Measurements from ENCODE around the gene DAB1.
"Not testable (repeated sequence)": the region's sequence is repeated elsewhere in the genome, so short reads cannot be mapped to it uniquely, and the experiment has no call there.

Gene DAB1

GRCh38 chr1:57362480-57362879 is 61.4 kb downstream of the DAB1 start:
- DNase-seq (ENCODE audit: low read depth in 1 of 2, low spot score in 1 of 2), result no peak

- DNase-seq (ENCODE audit: low read depth in 1 of 2, low spot score in 1 of 2), result no peak
Measured at GRCh38 chr1:57361516-57361915, 62.3 kb downstream of the DAB1 start.

GRCh38 chr1:57360846-57361407 is 62.9 kb downstream of the DAB1 start:
- DNase-seq (ENCODE audit: low read depth in 1 of 2, low spot score in 1 of 2), result no peak

- DNase-seq (ENCODE audit: low read depth in 1 of 2, low spot score in 1 of 2), result no peak
Measured at GRCh38 chr1:57357462-57357861, 66.4 kb downstream of the DAB1 start.

- no peak for DNase-seq (ENCODE audit: low read depth in 1 of 2, low spot score in 1 of 2)
Measured at GRCh38 chr1:57353654-57354053, 70.2 kb downstream of the DAB1 start.

- no peak for DNase-seq (ENCODE audit: low read depth in 1 of 2, low spot score in 1 of 2)
Measured at GRCh38 chr1:57350610-57351009, 73.2 kb downstream of the DAB1 start.

- no peak for DNase-seq (ENCODE audit: low read depth in 1 of 2, low spot score in 1 of 2)
Measured at GRCh38 chr1:57348921-57349320, 74.9 kb downstream of the DAB1 start.

GRCh38 chr1:57345916-57346315 is 77.9 kb downstream of the DAB1 start:
- DNase-seq (ENCODE audit: low read depth in 1 of 2, low spot score in 1 of 2), result no peak

- DNase-seq (ENCODE audit: low read depth in 1 of 2, low spot score in 1 of 2), result no peak
Measured at GRCh38 chr1:57344265-57344664, 79.6 kb downstream of the DAB1 start.

GRCh38 chr1:57343298-57343915 is 80.5 kb downstream of the DAB1 start:
- DNase-seq (ENCODE audit: low read depth in 1 of 2, low spot score in 1 of 2), result not testable (repeated sequence)

- DNase-seq (ENCODE audit: low read depth in 1 of 2, low spot score in 1 of 2), result no peak
Measured at GRCh38 chr1:57341721-57342120, 82.1 kb downstream of the DAB1 start.

GRCh38 chr1:57340334-57341070 is 83.4 kb downstream of the DAB1 start:
- DNase-seq (ENCODE audit: low read depth in 1 of 2, low spot score in 1 of 2), result no peak

- DNase-seq (ENCODE audit: low read depth in 1 of 2, low spot score in 1 of 2), result no peak
Measured at GRCh38 chr1:57337623-57338022, 86.2 kb downstream of the DAB1 start.

GRCh38 chr1:57336793-57337192 is 87.1 kb downstream of the DAB1 start:
- no peak for DNase-seq (ENCODE audit: low read depth in 1 of 2, low spot score in 1 of 2)

GRCh38 chr1:57331620-57332019 is 92.2 kb downstream of the DAB1 start:
- DNase-seq (ENCODE audit: low read depth in 1 of 2, low spot score in 1 of 2), result no peak

GRCh38 chr1:57329937-57330336 is 93.9 kb downstream of the DAB1 start:
- DNase-seq (ENCODE audit: low read depth in 1 of 2, low spot score in 1 of 2), result no peak

GRCh38 chr1:57329001-57329527 is 94.8 kb downstream of the DAB1 start:
- no peak for DNase-seq (ENCODE audit: low read depth in 1 of 2, low spot score in 1 of 2)

- no peak for DNase-seq (ENCODE audit: low read depth in 1 of 2, low spot score in 1 of 2)
Measured at GRCh38 chr1:57327946-57328345, 95.9 kb downstream of the DAB1 start.

GRCh38 chr1:57327336-57327735 is 96.5 kb downstream of the DAB1 start:
- DNase-seq (ENCODE audit: low read depth in 1 of 2, low spot score in 1 of 2), result no peak

GRCh38 chr1:57325536-57325935 is 98.3 kb downstream of the DAB1 start:
- DNase-seq (ENCODE audit: low read depth in 1 of 2, low spot score in 1 of 2), result no peak

- DNase-seq (ENCODE audit: low read depth in 1 of 2, low spot score in 1 of 2), result no peak
Measured at GRCh38 chr1:57325117-57325516, 98.7 kb downstream of the DAB1 start.

- no peak for DNase-seq (ENCODE audit: low read depth in 1 of 2, low spot score in 1 of 2)
Measured at GRCh38 chr1:57324388-57324787, 99.5 kb downstream of the DAB1 start.

All from stimulated activated CD4-positive, alpha-beta T cell treated with anti-CD3 and anti-CD28 coated beads, Interleukin-15, amount 100 ng/mL, for 1 hour (primary cell).